Esophagus muscularis mucosa (tissue), 3 donors: ENCODE results near the gene WDR70.

ENCODE experiments used
- POLR2A ChIP-seq: fragments of 450-650 bp; IDR thresholded peaks from one replicate; pipeline ENCODE4 v1.6.1; 2017; ENCODE audit warnings: antibody characterized with exemption, moderate library complexity, mild to moderate bottlenecking, low read depth
- POLR2AphosphoS5 ChIP-seq, 2 donors: sonication (generic); formaldehyde crosslinking; IDR thresholded peaks; one replicate each; pipeline ENCODE4 v1.6.1; 2017; ENCODE audit warnings: antibody characterized with exemption in 2 of 2
- TF ChIP-seq, protein P1 (sequence below), 3 experiments: fragments of 200-600 bp in 2 of 3; fragments of 450-650 bp in 1 of 3; sonication (generic) in 2 of 3; IDR thresholded peaks; one replicate each; pipeline ENCODE4 v1.5.1; 2017 to 2019; ENCODE audit warnings: antibody characterized with exemption in 3 of 3, mild to moderate bottlenecking in 2 of 3, moderate library complexity in 1 of 3

- TF ChIP-seq, protein P1, sequence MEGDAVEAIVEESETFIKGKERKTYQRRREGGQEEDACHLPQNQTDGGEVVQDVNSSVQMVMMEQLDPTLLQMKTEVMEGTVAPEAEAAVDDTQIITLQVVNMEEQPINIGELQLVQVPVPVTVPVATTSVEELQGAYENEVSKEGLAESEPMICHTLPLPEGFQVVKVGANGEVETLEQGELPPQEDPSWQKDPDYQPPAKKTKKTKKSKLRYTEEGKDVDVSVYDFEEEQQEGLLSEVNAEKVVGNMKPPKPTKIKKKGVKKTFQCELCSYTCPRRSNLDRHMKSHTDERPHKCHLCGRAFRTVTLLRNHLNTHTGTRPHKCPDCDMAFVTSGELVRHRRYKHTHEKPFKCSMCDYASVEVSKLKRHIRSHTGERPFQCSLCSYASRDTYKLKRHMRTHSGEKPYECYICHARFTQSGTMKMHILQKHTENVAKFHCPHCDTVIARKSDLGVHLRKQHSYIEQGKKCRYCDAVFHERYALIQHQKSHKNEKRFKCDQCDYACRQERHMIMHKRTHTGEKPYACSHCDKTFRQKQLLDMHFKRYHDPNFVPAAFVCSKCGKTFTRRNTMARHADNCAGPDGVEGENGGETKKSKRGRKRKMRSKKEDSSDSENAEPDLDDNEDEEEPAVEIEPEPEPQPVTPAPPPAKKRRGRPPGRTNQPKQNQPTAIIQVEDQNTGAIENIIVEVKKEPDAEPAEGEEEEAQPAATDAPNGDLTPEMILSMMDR (IDR thresholded peaks at IDR 0.05): no peak
- TF ChIP-seq POLR2AphosphoS5 (IDR thresholded peaks at IDR 0.05): no peak
- TF ChIP-seq POLR2A: no peak
Measured at GRCh38 chr5:37471666-37472197, 92.6 kb downstream of the WDR70 start.
